ENCODE measurements around the gene WIZ. TPM values are rescaled to one million over a fixed set of nuclear protein-coding genes. Genes with fewer than 3 reads are reported as not detected.
A peak's percentile ranks its signal among the peaks of the same experiment; 100 is the strongest.

Gene WIZ
- total RNA-seq, 6 donors from 2014 or later: 28.7 to 112 (median 40.8) TPM

DNA sequence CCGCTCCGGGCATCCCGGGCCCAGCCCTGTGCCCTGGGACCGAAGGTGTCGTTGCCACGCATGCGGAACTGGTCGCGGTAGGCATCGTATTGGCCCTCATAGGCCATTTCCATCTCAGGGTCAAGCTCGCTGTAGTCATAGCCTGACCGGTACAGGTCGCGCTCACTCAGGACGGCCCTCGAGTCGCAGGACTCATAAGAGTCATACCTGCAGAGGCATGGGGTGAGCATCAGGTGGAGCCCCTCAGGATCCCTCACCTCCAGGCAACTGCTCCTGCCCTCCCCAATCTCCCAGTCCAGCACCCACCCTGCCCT is 48.4 kb downstream of the WIZ start:
- DNase-seq: no peak
- Histone ChIP-seq H3K27ac (no peak overlapping the region), H3K36me3 (peaks cover 40 to 79% (median 68%) of the 10 kb centered on the region in 4 donors), H3K4me1 (peaks cover 16 to 29% (median 22%) of the 10 kb centered on the region in 4 donors), H3K4me3 (no peak overlapping the region), H3K27me3 (no peaks in the 10 kb centered on the region), H3K9me3 (no peaks in the 10 kb centered on the region)
- TF ChIP-seq EP300 (IDR thresholded peaks at IDR 0.05) (no peak), POLR2A (IDR thresholded peaks at IDR 0.05) (no peak), POLR2AphosphoS5 (IDR thresholded peaks at IDR 0.05) (no peak)
- TF ChIP-seq, protein P1, sequence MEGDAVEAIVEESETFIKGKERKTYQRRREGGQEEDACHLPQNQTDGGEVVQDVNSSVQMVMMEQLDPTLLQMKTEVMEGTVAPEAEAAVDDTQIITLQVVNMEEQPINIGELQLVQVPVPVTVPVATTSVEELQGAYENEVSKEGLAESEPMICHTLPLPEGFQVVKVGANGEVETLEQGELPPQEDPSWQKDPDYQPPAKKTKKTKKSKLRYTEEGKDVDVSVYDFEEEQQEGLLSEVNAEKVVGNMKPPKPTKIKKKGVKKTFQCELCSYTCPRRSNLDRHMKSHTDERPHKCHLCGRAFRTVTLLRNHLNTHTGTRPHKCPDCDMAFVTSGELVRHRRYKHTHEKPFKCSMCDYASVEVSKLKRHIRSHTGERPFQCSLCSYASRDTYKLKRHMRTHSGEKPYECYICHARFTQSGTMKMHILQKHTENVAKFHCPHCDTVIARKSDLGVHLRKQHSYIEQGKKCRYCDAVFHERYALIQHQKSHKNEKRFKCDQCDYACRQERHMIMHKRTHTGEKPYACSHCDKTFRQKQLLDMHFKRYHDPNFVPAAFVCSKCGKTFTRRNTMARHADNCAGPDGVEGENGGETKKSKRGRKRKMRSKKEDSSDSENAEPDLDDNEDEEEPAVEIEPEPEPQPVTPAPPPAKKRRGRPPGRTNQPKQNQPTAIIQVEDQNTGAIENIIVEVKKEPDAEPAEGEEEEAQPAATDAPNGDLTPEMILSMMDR (IDR thresholded peaks at IDR 0.05): no peak
- WGBS, 2 donors: 96% methylated on average over 15 to 17 of the region's 17 CpGs
- no peak for ATAC-seq (ENCODE audit: low FRiP score in 2 of 2)

DNA sequence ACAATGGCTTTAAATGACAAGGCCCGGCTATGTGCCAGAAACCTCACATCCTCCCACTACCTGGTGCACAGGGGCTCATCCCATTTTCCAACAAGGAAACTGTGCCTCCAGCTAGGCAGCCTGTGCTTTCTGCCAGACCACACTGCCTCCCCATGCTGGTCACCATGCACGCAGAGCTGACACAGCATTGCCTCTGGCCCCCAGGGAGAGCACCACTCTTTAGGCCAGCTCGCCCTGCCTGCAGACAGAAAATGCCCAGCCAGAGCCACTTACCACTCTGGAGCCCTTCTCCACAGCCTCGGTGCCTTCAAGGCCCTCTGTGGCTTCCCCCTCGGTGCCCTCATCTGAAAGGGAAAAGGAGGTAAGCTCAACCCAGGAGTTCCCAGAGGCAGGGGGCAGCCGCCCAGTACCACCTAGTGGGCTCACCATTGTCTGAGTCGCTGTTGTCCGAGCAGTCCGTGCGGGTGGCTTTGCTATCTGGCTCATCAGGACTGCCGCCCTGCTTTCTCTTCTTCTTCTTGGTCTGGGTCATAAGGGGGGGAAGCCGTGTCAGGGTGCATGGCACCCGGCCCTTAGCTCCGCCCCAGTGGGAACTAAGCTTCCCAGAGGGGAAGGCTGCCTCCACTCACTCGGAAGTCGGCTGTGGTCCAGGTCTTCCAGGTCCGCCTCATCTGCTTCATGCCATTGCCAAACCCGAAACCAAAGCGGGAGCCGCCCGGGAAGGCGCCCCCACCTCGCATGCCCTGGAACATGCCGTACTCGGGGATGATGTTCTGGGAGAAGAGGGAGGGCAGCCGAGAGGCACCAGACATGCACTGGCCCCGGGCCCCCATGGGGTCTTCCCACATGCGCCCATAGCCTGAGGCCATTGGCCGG is 49.0 kb downstream of the WIZ start:
- H3K36me3 ChIP-seq: peaks cover 44 to 84% (median 71%) of the 10 kb centered on the region in 4 donors
- no peaks in the 10 kb centered on the region for H3K27me3 ChIP-seq

DNA sequence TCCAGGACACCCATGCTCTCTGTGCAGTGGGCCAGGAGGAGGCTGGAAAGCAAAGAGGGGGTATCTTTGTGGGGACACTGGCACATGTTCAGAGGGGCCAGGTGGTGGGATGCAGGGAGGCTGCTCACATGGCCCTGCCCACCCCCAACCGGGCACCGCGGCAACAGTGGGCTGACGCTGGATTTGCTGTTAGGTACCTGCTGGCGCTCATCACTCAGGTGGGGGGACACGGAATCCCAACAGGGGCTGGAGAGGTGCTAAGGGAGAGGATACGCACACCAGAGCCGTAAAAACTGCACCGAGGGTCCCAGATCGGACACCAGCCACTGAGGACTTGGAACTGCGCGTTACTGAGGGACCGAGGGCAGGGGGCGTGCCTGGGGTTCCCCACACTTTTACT is 50.1 kb downstream of the WIZ start:
- no peak for DNase-seq
- peaks cover 44 to 93% (median 78%) of the 10 kb centered on the region in 4 donors for H3K36me3 ChIP-seq

More for the DNA sequence above, 49.0 kb downstream of the WIZ start:
- peaks cover 16 to 25% (median 22%) of the 10 kb centered on the region in 4 donors for H3K4me1 ChIP-seq
- H3K27ac ChIP-seq: no peak overlapping the region
- 91 to 96% methylated on average over 8 to 29 of the region's 29 CpGs for WGBS, 2 donors
- peak in 1 of 2 donors; percentile 80 for DNase-seq
- TF ChIP-seq POLR2AphosphoS5 (IDR thresholded peaks at IDR 0.05) (no peak), EP300 (IDR thresholded peaks at IDR 0.05) (no peak), POLR2A (IDR thresholded peaks at IDR 0.05) (no peak)
- TF ChIP-seq, protein P1 (IDR thresholded peaks at IDR 0.05): no peak
- no peak overlapping the region for H3K4me3 ChIP-seq
- H3K9me3 ChIP-seq: no peaks in the 10 kb centered on the region
- ATAC-seq (ENCODE audit: low FRiP score in 2 of 2): no peak

DNA sequence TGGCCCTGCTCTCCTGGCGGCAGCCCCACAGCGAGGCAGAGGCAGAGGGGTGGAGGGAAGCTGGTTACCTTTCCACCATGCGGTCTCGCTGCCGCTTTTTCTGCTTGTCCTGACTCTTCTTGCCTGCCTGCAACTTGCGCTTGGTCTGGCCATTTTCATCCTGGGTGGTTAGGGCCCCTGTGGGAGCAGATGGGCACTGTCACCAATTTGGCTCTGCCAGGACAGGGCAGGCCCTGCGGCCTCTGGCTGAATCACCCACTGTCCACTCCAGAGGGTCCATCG is 50.6 kb downstream of the WIZ start:
- WGBS, 2 donors: 100% methylated on average over 3 to 8 of the region's 8 CpGs
- H3K36me3 ChIP-seq: peaks cover 44 to 96% (median 82%) of the 10 kb centered on the region in 4 donors
- ATAC-seq (ENCODE audit: low FRiP score in 2 of 2): no peak

More for the DNA sequence above, 50.1 kb downstream of the WIZ start:
- no peaks in the 10 kb centered on the region for H3K9me3 ChIP-seq
- no peak overlapping the region for H3K27ac ChIP-seq
- no peaks in the 10 kb centered on the region for H3K27me3 ChIP-seq
- no peak for ATAC-seq (ENCODE audit: low FRiP score in 2 of 2)
- 95 to 100% methylated on average over 8 to 14 of the region's 14 CpGs for WGBS, 2 donors
- TF ChIP-seq POLR2A (IDR thresholded peaks at IDR 0.05) (no peak), POLR2AphosphoS5 (IDR thresholded peaks at IDR 0.05) (no peak), EP300 (IDR thresholded peaks at IDR 0.05) (no peak)
- TF ChIP-seq, protein P1 (IDR thresholded peaks at IDR 0.05): no peak
- no peak overlapping the region for H3K4me3 ChIP-seq
- H3K4me1 ChIP-seq: peaks cover 8 to 14% (median 13%) of the 10 kb centered on the region in 4 donors

More for the DNA sequence above, 50.6 kb downstream of the WIZ start:
- Histone ChIP-seq H3K27ac (no peak overlapping the region), H3K4me3 (no peak overlapping the region), H3K4me1 (peaks cover 4 to 12% (median 8%) of the 10 kb centered on the region in 4 donors), H3K27me3 (no peaks in the 10 kb centered on the region), H3K9me3 (no peaks in the 10 kb centered on the region)
- TF ChIP-seq, protein P1 (IDR thresholded peaks at IDR 0.05): no peak
- TF ChIP-seq POLR2A (IDR thresholded peaks at IDR 0.05): no peak
- no peak for TF ChIP-seq POLR2AphosphoS5 (IDR thresholded peaks at IDR 0.05)
- no peak for TF ChIP-seq EP300 (IDR thresholded peaks at IDR 0.05)
- no peak for DNase-seq
